HG03575 (cell line): ENCODE results near the gene CFAP92.

Experiments
- ATAC-seq: cut with Tn5 transposase; IDR thresholded peaks from one replicate; pipeline ENCODE4 v1.9.1; 2021; ENCODE audit not compliant: unreplicated experiment, insufficient number of reproducible peaks, low FRiP score; ENCODE audit errors: extremely low read depth

CFAP92 gene

DNA sequence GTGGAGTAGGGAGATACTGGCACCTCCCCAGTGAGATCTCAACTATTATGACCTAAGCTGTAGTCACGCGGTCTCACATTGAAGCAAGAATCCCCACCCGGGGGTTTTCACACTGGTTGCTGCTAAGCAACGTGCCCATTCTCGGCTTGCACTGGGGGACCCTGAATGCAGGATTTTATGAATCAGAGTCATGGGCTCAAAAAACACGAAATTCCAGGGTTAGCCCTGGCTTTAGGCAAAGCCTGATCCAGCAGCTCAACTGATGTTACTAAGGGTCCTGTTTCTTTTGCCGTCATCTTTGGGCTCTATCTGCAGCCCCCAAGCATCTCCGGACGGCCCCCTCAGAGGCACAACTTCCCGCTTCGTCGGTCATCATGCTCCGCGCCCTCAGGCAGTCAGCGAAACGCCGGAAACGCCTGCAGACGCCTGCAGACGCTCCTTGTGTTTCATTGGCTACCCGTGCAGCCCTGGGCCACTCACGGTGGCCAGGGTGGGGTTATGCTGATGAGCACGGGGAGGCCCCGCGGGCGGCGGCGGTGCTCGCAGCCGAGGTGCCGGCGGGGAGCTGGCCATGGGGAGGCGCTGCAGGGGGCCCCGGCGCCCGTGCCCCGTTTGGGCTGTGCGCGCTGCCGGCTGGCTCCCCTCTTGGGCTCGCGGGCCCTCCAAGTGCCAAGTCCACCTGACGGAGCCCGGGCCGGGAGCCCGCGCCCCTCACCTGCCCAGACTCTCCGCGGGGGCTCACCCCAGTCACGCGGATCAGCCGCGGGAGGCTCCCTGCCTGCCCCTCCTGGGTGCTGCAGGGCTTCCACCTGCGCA is 33.1 kb upstream of the CFAP92 start:
- ATAC-seq = peak; percentile 86

DNA sequence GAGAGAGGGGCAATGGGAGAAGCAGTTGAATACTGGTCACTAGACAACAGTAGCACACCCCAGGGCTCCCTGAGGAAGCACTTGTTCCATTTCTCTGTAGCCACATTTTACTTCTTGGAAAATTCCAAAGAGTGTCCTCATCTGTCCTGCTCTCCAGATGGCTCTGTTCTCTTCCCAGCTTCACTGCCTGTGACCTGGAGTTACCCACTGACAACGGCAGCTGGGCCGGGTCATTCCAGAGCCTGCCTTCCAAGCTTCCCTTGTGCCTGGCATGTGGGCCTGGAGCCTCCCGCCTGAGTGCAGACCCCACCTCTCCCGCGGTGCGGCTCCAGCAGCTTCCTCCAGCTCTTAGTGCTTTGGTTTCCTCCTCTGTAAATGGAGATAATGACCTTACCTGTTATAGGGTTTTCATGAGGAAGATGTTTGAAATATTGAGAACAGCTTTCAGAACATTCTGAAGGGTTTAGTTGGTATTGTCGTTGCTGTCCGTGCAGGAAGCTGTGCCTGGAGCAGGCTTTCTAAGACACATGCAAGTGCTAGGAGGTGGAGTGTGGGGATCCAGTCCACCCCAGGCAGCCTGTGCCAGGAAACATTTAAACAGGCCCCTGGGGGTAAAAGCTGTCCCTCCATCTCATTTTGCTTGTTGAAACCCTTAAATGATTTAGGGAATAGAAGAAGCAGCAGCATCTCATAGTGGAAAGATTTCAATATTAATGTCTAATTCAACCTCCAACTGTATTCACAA is 32.0 kb upstream of the CFAP92 start:
- ATAC-seq = no peak

DNA sequence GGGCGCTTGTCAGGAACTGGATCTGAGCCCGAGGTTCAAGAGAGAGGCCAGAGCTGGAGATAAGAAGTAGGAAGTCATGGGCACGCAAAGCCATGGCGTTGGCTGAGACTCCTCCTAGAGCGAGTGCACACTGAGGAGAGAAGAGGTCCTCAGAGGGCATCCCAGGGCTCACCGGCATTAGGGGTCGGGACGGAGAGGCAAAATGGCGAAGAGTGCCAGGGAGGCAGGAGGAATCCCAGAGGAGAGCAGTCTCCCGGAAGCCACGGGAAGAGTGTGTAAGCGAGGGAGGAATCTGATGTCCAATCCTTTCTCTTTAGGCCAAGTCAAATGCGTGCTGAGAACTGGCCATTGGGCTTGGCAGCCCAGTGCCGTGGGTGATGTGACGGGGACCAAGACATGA is 31.2 kb upstream of the CFAP92 start:
- ATAC-seq = no peak

DNA sequence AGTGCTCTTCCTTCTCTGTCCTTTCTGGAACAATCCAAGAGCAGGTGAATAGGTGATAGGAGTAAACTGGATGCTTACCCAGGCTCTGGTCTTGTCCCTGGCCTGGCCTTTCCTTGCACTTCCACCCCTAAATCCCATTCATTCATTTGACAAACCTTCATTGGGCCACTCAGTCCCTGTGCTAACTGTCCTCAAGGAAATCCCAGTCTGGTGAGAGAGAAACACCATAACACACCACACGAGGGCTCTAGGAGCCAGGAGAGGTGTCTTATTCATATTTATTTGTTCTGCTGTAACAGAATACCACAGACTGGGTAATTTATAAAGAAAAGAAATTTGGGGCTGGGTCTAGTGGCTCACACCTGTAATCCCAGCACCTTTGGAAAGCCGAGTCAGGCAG is 30.0 kb upstream of the CFAP92 start:
- ATAC-seq = no peak

DNA sequence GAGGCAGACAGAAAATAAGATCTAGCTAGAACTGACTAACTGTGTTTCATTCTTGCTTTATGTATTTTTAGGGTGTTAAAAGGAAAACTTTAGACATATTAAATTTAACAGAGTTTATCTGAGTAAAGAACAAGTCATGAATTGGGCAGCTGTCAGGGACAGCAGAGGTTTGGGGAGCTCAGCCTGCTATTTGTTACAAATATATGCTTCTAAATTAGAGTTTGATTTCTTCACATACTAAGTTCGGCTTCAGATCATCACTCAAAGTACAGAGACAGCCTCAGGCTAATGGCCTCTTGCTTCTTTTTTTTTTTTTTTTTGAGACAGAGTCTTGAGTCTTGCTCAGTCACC is 29.1 kb upstream of the CFAP92 start:
- no peak for ATAC-seq

DNA sequence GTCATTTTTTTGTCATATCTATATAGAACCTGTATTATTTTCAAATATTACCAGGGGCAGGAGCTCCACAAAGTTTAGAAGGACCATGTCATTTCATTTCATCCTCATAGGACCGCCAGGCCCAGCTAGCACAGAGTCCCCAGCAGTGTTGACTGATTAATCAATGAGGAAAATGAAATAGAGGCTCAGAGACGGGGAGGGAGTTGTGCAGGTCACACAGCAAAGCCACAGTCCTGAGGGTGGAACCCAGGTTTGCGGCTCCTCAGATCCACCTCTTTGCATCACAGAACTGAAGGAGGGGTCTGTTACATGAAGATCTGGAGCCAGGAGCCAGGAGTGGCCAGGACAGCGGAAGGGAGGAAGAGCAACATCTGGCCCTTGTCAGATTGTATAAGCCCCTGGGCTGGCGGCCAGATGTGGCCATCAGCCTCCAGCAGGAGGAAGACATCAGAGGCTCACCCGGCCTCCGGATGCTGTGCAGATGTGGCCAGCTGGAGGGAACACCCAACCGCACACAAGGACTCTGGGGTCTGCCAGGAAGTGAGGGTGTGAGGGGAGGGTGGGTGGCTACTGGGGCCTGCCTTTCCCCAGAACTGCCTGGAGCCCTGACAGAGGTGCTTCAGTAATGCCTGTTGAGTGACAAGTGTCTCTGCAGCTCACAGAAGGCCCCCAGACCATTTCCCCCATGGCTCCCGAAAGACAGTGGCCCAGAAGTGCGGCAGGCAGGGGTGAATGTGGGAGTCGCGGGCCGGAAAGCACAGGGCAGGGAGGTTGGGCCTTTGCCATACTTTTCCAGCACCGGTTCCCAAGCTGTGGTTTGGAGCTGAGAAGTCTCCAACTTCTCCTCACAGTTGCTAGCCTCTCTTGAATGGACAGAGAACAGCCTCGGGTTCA is 28.5 kb upstream of the CFAP92 start:
- no peak for ATAC-seq

DNA sequence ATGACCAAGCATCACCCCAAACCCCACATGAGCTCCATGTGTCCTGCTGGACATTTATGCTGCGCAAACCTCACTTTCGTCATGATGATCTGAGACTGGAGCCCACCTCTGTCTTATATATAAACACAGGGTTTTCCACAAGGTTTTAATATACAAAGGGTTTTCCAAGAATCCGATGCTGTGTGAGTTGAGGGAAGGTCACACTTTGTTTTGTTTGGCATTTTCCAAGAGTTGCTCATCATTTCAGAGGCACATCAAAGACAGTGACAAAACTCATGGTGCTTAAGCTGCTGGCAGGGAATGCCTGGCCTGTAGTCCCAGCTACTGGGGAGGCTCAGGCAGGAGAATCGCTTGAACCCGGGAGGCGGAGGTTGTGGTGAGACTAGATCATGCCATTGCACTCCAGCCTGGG is 27.3 kb upstream of the CFAP92 start:
- ATAC-seq = no peak

DNA sequence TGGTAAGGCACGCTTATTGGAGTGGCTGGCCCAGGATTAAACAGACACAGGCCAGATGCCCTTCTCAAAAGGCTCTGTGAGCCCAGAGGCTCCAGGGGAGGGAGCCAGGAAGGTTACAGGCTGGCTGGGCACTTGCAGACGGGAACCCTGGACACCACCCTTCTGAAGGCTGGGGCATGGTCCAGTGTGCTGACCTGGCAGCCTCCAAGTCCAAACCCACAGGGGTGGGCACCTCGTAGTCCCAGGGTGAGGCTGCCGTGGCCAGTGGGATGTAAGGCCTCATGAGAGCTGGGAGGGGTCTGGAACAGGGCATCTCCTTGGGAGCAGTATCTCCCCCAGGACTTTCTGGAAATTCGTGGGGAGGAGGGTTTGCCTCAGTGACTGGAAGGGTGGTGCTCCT is 26.8 kb upstream of the CFAP92 start:
- no peak for ATAC-seq

DNA sequence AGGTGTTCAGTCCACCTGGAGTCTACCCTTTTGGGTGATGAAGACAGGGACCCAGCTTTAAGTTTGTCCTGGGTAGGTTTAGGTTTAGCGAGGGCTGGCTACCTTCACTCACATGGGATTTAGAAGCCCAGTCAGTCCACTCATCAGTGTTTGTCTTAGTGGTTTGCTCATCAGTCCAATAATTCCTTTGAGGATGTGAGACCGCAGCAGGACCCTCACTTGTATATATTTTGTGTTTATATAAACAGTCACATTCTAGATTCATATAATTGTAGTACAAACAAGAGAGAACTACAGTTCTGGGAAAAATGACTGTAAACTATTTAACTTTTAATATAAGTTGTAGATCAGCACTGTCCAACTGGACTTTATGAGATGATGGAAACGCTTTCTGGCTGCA is 25.4 kb upstream of the CFAP92 start:
- ATAC-seq = no peak

DNA sequence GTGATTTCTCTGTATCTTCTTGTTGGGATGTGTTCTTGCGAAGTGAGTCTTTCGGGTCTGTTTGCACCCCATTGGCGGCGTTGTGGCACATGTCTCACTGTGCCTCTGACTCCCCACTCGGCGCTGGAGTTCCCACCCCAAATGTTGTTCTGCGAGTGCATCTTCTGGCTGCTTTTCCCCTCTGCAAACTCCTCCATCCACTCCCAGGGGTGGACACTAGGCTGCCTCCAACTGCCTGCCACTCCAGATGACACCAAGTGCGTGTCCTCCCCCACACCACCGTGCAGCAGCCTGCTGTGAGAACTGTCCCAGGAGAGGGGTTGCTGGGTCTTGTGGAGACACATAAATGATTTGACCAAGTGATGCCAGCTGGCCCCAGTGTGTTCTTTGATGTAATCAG is 24.9 kb upstream of the CFAP92 start:
- no peak for ATAC-seq

DNA sequence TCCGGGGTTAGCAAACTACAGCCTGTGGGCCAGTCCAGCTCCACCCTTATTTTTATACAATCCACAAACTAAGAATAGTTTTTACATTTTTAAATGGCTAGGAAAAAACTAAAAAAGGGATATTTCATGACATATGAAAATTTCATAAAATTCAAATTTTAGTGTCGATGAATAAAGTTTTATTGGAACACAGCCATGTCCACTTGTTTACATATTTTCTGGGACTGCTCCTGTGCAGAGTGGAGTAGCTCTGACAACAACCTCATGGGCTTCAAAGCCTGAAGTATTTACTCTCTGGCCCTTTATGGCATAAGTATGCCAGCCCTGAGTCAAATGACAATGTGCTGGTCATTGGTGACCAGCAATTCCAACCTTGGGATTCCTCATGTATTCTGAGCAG is 24.4 kb upstream of the CFAP92 start:
- no peak for ATAC-seq

DNA sequence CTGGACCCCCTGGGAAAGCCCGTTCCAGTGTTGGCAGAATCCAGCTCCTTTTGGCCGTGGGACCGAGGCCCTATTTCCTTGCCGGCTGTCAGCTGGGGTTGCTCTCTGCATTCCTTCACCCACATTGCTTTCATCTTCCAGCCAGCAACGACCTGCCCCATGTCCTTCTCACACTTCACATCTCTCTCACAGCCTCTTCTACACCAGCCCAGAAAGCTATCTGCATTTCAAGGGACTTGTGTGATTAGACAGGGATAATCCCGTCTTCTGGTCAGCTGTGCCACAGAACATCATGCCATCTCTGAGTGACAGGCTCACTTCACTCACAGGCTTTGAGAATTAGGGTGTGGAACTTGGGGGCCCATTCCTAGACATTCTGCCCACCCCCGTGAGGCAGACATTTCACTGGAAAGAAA is 23.6 kb upstream of the CFAP92 start:
- no peak for ATAC-seq

DNA sequence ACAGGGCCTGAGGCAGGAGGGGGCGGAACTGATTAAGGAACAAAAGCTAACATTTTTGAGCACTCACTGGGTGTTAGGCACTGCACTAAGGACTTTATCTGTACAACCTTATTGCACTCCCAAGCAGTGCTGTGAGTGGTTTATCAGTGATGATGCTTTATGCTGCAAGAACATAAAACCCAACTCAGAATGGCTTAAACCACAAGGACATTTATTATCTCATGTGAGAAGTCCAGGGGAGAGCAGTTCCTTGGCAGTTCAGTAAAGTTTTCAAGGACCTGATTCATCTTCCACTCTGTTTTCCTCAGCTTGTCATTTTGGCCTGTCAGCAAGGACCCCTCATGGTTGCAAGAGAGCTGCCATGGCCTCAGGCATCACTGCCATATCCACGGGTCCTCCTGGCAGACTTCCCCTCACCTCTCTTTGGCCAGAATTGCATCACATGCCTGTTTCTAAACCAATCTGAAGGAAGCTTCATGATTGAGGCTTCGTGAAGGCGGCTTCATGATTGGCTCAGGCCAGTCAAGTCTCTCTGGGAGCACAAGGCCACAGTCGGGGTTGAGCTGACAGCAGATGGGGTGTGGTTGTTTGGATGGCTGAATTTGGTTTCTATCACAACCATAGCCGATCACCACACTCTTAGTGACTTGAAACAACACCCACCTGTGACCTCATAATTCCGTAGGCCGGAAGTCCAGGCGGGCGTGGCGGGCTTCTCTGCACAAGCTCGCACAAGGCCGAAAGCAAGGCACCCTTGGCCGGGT is 23.0 kb upstream of the CFAP92 start:
- no peak for ATAC-seq

DNA sequence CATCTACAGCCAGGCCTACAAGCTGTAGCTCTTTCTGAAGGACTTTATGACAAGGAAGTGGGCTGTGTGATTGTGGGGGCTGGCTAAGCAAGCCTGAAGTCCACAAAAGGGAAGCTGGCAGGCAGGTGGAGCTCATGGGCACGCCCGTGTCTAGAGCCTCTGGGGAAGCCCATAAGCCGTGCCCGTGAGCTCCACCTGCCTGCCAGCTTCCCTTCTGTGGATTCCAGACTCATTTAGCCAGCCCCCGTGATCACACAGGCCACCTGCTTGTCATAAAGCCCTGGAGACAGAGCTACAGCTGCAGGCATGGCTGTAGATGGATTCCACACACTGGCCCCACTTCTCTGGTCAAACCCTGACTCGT is 22.5 kb upstream of the CFAP92 start:
- ATAC-seq = no peak

DNA sequence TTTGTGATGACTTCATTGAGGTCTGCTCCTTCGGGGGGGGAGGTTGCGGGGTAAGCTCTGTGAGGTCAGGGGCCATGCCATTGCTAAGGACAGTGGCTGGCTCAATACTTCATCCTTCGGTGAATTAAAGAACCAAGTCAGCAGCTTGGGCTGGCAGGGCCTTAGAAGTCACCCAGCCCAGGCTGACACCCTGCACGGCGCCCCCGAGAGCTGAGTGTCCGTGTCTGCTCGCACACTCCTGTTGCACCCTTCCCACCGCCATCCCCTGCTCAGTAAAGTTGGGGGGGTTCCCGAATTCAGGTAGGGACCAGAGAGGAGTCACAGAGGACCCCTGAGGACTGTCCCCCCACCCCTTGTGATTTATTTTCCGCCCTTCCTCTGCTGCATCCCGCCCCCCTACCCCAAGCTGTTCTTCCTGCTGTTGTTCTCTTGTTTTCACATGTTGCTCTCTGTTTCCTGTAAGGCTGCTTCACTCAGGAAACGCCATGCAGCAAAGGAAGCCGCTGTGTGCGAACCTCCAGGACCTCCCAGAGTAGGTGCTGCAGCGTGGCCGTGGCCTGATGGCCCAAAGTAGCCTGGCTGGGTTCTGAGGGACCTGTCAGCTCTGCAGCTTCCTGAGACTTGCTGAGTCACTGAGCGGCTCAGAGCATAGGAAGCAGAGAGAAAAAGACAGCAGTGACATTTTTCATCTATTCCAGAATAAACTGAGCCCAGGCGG is 21.7 kb upstream of the CFAP92 start:
- no peak for ATAC-seq

DNA sequence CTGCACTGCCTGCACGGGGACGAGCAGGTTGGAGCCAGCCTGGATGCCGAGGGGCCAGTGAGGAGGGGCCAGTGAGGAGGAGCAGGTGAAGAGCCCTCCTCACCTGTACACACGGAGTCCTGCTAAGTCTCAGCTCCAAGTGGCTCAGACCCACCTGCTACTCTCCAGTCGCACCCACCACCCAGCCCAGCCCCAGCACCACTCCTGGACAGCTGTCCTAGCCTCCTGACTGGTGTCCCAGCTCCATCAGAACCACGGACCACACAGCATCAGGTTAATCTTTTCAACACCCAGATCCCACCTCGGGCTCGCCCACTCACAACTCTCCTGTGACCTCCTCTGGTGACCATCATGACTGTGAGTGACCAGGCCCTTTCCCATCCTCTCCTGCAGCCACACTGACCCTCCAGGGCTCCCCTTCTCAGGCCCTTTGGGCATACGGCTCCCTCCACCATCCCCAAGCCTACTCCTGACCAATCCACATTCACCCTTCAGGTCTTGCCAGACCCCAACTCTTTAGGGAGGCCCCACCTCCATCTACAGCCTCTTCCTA is 21.0 kb upstream of the CFAP92 start:
- ATAC-seq = no peak

DNA sequence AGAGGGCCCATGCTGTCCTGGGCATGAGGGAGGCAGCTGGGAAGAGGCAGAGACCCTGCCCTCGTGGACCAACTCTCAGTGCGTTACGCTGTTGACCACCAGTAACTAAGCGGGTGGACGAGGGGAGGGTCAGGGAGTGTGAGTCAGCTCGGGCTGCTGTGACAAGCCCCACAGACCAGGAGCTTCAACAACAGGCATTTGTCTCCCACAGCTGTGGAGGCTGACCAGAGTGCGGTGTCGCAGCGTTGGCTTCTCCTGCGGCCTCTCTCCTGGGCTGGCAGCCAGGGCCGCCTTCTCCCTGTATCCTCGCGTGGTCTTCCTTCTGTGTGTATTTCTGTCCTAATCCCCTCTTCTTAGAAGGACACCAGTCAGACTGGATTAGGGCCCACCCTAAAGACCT is 20.3 kb upstream of the CFAP92 start:
- no peak for ATAC-seq

DNA sequence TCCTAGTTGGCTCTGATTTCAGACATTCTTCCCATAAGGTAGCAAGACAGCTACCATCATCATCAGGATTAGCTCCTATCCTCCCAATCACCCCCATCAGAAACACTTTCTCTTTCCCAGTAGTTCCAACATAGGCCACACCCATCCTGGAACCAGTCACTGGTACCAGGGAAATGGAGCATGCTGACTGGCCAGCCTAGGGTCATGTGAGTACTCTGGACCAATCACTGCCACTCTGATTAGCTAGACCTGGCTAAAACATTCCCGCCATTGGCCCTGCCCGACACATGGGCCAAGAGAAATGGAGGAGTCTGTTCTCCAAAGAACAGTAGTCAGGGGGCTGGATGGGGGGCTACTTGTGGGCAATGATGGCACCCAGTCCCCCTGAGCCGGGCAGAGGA is 19.6 kb upstream of the CFAP92 start:
- ATAC-seq = no peak
